NCI-H748 (cell line): ENCODE data around the gene PTPRN2.

Experiments
- DNase-seq: peaks from one replicate; lab custom pipeline; 2025; ENCODE audit not compliant: unreplicated experiment; lab: John Stamatoyannopoulos, UW

Gene PTPRN2

GRCh38 chr7:157977306-157977705, 610.3 kb downstream of the PTPRN2 start:
- no peak for DNase-seq

GRCh38 chr7:157976406-157976805, 611.2 kb downstream of the PTPRN2 start:
- DNase-seq, result no peak

- no peak for DNase-seq
These were observed 611.9 kb downstream of the PTPRN2 start for GRCh38 chr7:157975401-157976372.

GRCh38 chr7:157974678-157975230, 612.9 kb downstream of the PTPRN2 start:
- no peak for DNase-seq

- no peak for DNase-seq
These were observed 613.5 kb downstream of the PTPRN2 start for GRCh38 chr7:157973971-157974677.

- no peak for DNase-seq
These were observed 614.7 kb downstream of the PTPRN2 start for GRCh38 chr7:157972914-157973313.

- no peak for DNase-seq
These were observed 616.1 kb downstream of the PTPRN2 start for GRCh38 chr7:157971501-157971900.

GRCh38 chr7:157970744-157971143, 616.9 kb downstream of the PTPRN2 start:
- no peak for DNase-seq

- no peak for DNase-seq
These were observed 617.6 kb downstream of the PTPRN2 start for GRCh38 chr7:157969995-157970394.

- no peak for DNase-seq
These were observed 621.1 kb downstream of the PTPRN2 start for GRCh38 chr7:157966490-157966889.

GRCh38 chr7:157964521-157964920, 623.1 kb downstream of the PTPRN2 start:
- peak; percentile 15 for DNase-seq

GRCh38 chr7:157964016-157964415, 623.6 kb downstream of the PTPRN2 start:
- no peak for DNase-seq

GRCh38 chr7:157963526-157963925, 624.1 kb downstream of the PTPRN2 start:
- DNase-seq, result no peak

GRCh38 chr7:157962458-157963306, 624.9 kb downstream of the PTPRN2 start:
- DNase-seq, result peak; percentile 58

GRCh38 chr7:157961731-157962457, 625.7 kb downstream of the PTPRN2 start:
- DNase-seq, result peak; percentile 69

- DNase-seq, result no peak
These were observed 632.1 kb downstream of the PTPRN2 start for GRCh38 chr7:157955348-157955999.

GRCh38 chr7:157954901-157955300, 632.7 kb downstream of the PTPRN2 start:
- DNase-seq, result no peak

GRCh38 chr7:157952841-157953645, 634.6 kb downstream of the PTPRN2 start:
- no peak for DNase-seq
